HG02870 (cell line): ENCODE results near the gene NRG2.

Experiments
- ATAC-seq: cut with Tn5 transposase; IDR thresholded peaks from one replicate; pipeline ENCODE4 v1.9.1; 2021; ENCODE audit warnings: mild to moderate bottlenecking, moderate library complexity; ENCODE audit not compliant: unreplicated experiment

NRG2 gene

DNA sequence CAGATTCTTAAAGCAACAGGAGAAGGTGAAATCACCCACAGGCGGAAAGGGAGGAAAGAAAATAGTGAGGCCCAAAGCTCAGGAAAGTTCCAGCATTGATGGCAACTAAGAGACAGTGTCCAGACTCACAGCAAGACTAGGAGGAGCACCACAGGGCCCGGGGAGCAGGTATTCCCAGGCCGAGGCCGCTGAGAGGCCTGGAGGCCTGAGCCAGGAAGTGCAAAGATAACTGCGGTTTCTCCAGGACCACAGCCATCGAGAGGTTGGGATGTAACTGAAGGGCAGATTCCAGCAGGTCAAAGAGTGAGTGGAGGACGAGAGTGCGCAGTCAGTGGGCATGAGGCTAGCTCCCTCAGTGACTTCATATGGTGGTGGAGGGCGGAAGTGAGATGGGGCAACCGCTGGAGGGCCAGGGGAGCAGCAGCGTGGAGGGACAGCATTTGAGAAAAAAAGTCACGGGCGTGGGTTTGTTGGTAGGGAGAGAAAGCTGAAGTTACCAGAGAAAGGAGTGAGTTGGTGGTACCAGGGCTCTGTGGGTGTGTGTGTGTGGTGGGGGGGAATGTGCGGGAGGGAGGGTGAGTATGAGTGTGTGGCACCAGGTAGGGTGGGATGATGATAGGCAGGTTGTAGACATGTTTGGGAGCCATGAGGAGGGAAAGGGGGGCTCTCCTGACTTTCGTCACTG is 157.8 kb downstream of the NRG2 start:
- no peak for ATAC-seq

DNA sequence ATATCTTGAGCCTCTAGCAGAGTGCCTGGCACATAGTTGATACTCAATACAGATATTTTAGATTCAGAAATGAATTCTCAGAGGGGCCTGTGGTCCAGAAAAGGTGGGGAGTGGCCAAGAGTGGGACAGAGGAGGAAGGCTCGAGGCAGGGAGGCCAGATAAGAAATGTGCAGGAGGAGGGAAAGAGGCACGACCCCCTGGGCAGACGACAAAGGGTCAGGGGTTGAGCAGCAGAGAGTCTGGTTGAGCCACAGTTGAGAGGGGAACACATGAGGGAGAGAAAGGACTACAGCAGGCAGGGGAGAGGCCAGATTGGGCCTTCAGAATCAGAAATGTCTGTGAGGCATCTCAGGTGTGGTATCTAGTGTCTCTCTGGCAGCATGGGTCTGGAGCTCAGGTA is 158.4 kb downstream of the NRG2 start:
- ATAC-seq: no peak

GRCh38 chr5:139884144-139884543 is 159.0 kb downstream of the NRG2 start:
- ATAC-seq: no peak

- no peak for ATAC-seq
Measured at GRCh38 chr5:139882961-139883539, 160.0 kb downstream of the NRG2 start.

DNA sequence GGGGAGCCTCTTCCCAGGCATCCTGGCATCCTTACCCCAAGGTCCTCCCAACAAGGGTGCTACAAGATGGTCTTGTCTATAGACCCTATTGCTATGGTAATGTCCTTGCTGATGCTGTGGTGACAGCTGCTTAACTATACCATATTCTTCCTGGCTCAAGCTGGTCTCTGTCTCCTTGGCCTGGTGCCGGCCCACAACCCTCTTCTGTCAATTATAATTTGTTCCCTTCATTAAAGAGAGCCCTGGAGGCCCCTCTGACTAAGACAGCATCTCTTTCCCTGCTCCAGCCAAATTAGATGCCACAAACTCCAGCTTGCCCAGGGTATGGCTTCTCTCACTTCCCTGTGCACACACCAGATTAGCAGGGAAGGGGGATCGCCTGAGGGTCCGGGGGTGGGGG is 160.8 kb downstream of the NRG2 start:
- ATAC-seq: no peak

- no peak for ATAC-seq
Measured at GRCh38 chr5:139881143-139881733, 161.9 kb downstream of the NRG2 start.

- no peak for ATAC-seq
Measured at GRCh38 chr5:139880416-139881142, 162.5 kb downstream of the NRG2 start.

DNA sequence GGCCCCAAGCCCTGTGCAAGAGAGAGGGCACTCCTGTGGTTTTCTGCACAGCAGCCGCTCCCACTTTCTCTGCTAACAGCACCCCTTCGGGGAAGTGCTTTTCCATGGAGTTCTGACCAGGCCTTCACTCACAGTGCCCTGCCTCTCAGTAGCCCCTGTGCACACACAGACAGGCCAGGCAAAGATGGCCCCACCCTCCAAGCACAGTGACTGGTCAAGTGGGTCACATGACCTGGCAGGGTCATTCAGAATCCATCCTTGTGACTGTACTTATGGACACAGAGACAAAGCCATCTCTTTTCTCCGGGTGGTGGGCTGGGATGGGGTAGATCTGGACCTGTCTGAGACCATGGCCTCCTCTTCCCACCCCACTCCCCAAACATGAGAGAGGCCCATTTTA is 165.0 kb downstream of the NRG2 start:
- no peak for ATAC-seq

GRCh38 chr5:139877129-139877597 is 165.9 kb downstream of the NRG2 start:
- no peak for ATAC-seq

DNA sequence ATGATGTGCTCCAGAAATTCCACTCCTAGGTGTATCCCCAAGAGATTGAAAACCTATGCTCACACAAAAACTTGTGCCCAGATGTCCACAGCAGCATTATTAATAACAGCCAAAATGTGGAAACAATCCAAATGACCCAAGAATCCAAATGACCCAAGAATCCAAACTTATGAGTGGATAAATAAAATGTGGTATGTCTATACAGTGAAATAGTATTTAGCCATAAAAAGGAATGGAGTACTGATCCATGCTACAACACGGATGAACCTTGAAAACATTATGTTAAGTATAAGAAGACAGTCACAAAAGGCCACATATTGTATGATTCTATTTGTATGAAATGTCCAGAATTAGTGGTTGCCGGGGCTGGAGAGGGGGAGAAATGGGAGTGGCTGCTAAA is 167.1 kb downstream of the NRG2 start:
- ATAC-seq: no peak

GRCh38 chr5:139872851-139873794 is 170.0 kb downstream of the NRG2 start:
- no peak for ATAC-seq

DNA sequence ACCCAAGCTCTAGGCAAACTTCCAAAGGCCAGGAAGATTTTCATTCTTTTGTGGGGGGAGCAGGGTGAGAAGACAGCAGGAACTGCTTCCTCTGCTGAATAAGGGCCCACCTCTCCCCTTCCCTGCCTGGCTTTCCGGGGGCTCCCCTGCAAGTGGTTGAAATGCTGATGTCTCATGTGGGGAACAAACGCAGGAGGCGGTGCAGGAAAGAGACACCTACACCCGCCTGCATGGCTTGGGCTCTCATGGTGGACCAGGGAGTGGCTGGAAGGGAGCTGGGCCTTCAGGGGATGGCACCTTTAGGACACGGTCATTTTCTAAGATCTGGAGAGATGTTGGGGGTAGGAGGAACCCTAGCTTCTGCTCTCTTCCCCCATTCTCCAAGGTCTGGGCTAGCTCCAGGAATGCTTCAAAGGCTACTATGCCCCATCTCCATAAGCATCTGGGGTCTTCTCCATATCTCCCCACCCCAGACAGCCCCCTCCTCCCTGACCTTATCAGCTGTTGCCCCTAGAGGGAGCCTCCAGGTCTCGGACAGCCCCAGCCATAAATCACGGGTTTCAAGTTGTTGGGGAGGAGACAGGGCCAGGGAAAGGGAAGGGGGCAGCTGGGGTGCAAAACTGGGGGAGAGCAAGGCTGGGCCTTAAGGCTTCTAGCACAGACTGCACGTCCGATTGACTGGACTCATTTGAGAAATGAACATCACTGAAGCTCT is 170.9 kb downstream of the NRG2 start:
- no peak for ATAC-seq

- ATAC-seq: no peak
Measured at GRCh38 chr5:139871614-139872013, 171.5 kb downstream of the NRG2 start.

DNA sequence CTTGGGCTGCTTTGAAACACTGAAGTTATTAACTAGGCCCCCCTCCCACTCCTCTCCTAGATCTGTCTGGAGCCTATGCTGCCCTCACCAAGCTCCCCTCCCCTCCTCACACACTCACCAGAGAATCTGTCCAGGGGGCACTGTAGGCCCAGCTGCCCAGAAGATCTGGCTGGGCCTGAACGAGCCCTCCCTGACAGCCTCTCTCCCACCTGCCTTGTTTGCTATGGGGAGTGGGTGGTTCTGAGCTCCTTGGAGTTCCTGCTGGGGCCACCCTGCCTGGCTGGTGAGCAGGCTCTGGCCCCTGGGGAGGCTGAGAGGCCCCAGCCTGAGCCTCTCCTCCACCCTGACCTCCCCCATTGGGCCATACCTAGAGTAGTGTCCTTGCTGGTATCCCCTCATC is 172.4 kb downstream of the NRG2 start:
- ATAC-seq: no peak

GRCh38 chr5:139869042-139869790 is 173.9 kb downstream of the NRG2 start:
- no peak for ATAC-seq

DNA sequence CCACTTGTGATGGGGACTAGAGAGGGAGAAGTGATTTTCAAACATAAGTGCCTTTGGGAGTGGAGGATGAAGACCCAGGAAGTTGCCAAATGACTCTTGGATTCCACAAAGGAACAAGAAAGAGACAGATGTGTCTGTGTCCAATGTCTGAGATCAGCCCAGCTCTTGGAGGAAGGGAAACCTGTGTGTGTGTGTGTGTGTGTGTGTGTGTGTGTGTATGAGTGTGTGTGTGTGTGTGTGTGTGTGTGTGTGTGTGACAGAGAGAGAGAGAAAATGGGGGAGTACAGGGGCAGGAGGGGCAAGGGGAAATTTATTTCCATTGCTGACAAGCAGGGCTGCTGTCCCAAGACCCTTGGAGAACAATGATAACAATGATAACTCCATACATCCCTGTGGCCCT is 175.5 kb downstream of the NRG2 start:
- no peak for ATAC-seq

GRCh38 chr5:139867109-139867508 is 176.0 kb downstream of the NRG2 start:
- no peak for ATAC-seq

DNA sequence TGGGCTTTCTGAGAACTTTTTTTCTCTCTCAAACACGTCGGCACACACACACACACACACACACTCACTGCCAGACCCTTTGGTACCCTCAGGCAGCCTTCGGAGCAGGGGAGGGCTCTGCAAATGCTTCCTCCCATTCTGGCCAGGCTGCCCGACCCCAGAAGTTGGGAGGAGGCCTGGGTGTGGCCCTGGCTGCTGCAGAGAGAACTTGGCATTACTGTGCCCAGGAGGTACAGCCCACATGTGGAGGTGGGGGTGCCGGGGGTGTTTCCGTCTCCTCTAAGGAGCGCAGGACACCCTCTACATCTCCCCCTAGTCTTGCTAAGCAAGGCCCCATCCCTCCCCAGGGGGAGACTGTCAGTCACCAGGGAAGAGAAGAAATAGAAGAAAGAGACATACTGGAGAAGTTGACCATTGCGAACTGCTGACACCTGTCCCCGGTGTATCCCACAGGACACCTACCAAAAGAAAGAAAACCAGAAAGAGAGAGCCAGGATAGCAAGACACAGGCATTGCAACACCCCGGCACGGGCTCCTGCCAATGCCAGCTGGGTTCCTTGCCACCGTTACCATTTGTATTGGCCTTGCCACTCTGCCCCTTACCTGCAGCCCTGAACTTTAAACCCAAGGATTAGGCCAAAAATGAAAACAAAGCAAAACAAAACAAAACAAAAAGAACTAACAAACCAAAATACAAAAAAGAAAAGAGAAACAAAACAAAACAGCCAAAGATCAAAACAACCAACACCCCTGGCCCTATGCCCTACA is 178.2 kb downstream of the NRG2 start:
- no peak for ATAC-seq
